ENCODE data around the gene CYP4F8. TPM values are rescaled to one million over a fixed set of nuclear protein-coding genes. Genes with fewer than 3 reads are reported as not detected.

Gene CYP4F8
- total and polyA plus RNA-seq, 5 experiments from 2014 or later: not detected

DNA sequence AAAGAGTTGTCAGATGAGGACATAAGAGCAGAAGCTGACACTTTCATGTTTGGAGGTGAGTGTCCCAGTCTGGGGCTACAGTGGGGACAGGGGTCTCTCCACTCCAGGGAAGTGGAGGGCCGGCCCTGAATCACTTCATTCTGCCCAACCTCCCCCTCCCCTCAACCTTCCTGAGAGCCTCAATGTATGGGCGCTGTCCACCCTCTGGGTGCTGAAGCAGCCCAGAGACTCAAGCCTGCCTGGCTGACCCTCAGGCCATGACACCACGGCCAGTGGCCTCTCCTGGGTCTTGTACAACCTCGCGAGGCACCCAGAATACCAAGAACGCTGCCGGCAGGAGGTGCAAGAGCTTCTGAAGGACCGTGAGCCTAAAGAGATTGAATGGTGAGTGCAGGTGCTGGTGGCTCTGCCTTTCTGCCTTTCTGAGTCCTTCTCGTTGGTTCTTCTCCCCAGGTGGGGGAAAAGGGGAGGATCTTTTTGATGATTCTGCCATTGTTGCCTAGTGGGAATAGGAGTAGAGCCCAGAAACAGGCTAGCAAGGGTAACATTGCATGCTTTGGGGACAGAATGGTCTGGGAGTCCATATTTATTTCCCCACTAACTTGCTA is 8.8 kb downstream of the CYP4F8 start:
- POLR2A ChIA-PET: no interaction called here
- Mint-ChIP-seq H3K4me3 (no peak overlapping the region), H3K27ac (no peak overlapping the region), H3K36me3 (no peaks in the 10 kb centered on the region), H3K9me3 (no peaks in the 10 kb centered on the region), H3K27me3 (peaks cover 20 to 65% (median 37%) of the 10 kb centered on the region in 5 donors), H3K4me1 (peaks cover 0 to 4% (median 0%) of the 10 kb centered on the region in 4 donors)
- DNase-seq (no peak), ATAC-seq (no peak)

DNA sequence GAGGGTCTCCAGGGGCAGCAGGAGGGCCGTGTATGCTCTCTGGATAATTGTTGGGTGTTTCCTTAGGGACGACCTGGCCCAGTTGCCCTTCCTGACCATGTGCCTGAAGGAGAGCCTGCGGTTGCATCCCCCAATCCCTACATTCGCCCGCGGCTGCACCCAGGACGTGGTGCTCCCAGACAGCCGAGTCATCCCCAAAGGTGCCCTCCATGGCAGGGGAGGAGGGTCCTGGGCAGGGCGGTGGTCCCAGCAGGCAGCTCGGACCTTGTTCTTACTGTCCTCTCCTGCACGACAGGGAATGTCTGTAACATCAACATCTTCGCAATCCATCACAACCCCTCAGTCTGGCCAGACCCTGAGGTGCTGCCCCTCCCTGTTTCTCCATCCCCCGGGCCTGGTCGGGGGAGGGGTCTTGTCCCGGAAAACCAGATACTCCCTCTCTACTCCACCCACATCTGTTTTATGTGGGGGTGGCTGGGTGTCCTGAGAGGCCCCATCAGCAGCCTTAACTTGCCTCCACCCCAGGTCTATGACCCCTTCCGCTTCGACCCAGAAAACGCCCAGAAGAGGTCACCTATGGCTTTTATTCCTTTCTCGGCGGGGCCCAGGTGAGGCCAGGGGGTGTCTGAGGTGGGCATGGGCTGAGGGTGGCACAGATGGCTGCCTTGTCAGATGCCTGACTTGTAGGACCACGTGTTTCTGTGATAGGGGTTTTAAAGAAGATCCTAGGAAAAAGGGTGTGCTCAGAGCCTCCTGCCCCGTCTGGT is 13.4 kb downstream of the CYP4F8 start:
- H3K27me3 Mint-ChIP-seq: peaks cover 5 to 30% (median 22%) of the 10 kb centered on the region in 5 donors
- H3K4me3 Mint-ChIP-seq: peak overlapping the region in 1 of 10 donors; percentile 48
- H3K4me1 Mint-ChIP-seq: peaks cover 0 to 5% (median 2%) of the 10 kb centered on the region in 4 donors
- POLR2A ChIA-PET: no interaction called here
- no peaks in the 10 kb centered on the region for H3K9me3 Mint-ChIP-seq
- ATAC-seq (no peak), DNase-seq (no peak)
- peak overlapping the region in 1 of 10 donors; percentile 69 for H3K27ac Mint-ChIP-seq
- H3K36me3 Mint-ChIP-seq: no peaks in the 10 kb centered on the region

DNA sequence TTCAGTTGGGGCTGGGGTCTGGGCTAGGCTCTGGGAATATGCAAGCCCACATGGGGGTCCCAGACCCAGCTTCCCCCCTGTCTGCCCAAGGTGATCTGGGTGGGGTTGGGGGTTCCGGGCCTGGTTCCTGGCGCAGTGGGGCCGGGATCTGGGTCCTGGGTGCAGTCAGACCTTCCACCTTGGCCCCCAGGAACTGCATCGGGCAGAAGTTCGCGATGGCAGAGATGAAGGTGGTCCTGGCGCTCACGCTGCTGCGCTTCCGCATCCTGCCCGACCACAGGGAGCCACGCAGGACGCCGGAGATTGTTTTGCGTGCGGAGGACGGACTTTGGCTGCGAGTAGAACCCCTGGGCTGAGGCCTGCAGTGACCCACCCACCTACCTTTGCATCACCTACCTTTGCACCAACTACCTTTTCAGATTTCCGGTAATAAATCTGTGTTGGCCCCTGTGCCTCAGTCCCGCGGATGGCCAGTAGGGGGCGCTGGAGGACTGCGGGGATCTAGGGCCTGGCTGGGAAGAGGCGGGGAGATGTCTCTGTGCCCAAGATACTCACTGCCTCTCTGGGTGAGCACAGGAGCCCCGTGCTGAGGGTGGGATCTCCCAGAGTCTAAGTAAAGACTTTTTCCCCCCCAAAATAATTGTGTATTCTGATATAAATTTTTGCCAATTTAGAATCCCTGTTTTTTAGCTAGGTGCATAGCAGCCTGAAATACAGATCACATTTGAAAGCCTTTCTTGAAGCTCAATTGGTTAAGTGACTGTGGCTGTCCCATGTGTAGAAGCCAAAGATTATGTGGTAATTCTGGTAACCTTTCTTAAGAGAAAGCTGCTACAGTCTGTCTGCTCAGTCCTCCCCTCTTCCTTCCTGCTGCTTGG is 14.2 kb downstream of the CYP4F8 start:
- Mint-ChIP-seq H3K27me3 (peaks cover 8 to 23% (median 15%) of the 10 kb centered on the region in 5 donors), H3K4me3 (peak overlapping the region in 1 of 10 donors; percentile 43), H3K36me3 (no peaks in the 10 kb centered on the region), H3K4me1 (peaks cover 0 to 9% (median 2%) of the 10 kb centered on the region in 4 donors), H3K27ac (no peak overlapping the region), H3K9me3 (no peaks in the 10 kb centered on the region)
- POLR2A ChIA-PET: interaction anchor here (0.6 kb wide), 1 partner anchor 185 kb away, joined by 3 read pairs; no protein-coding TSS in a partner anchor
- ATAC-seq: peak; percentile 99
- peak; percentile 74 to 93 (median 87) for DNase-seq

DNA sequence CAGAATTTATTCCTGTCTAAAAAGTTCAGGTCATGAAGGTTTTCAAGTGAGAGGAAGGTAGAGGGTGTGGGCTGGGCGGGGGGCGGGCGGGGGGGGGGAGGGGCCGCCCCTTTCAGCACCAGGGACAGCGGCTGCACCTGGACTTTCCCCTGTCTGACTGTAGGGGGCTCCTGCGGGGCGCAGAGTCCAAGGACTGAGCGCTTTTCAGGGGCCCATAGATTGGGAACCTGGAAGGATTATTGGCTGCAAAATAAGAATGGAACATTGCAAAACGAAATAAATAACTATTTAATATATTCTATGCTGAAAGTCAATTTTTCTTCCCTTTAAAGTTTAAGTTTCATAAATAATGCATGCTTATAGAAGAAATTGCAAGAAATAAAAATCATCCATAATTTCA is 16.8 kb downstream of the CYP4F8 start:
- ATAC-seq: peak in 1 of 2 donors; percentile 50
- no peak overlapping the region for H3K4me3 Mint-ChIP-seq
- POLR2A ChIA-PET: no interaction called here
- peaks cover 13 to 35% (median 20%) of the 10 kb centered on the region in 5 donors for H3K27me3 Mint-ChIP-seq
- no peaks in the 10 kb centered on the region for H3K36me3 Mint-ChIP-seq
- H3K27ac Mint-ChIP-seq: no peak overlapping the region
- DNase-seq: peak in 7 of 10 donors; percentile 9 to 38 (median 25)
- H3K9me3 Mint-ChIP-seq: no peaks in the 10 kb centered on the region
- H3K4me1 Mint-ChIP-seq: peaks cover 0 to 9% (median 2%) of the 10 kb centered on the region in 4 donors

DNA sequence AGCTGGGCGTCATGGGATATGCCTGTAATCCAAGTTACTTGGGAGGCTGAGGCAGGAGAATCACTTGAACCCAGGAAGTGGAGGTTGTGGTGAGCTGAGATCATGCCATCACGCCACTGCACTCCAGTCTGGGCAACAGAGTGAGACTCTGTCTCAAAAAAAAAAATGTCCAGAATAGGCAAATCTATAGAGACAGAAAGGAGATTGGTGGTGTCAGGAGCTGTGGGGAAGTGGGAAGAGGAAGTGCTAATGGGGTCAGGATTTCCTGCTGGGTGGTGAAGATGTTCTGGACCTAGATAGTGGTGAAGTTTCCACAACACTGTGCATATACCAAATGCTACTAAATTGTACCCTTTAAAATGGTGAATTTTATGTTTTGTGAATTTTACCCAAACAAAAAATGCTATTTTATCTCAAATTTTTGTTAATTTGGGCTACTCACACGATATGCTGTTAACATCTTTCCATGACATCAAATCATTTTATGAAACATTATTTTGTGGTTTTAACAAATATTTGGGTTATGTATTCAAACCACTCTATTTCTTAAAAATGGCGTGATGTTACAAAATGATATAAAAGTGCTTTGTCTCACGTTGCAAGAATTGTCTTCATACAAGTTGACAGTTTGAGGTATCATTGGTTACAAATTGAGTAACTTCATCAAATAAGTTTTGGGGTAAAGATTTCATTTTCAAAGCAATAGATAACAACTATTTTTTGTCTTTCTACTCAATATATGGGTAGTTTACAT is 18.2 kb downstream of the CYP4F8 start:
- Mint-ChIP-seq H3K27ac (no peak overlapping the region), H3K4me3 (no peak overlapping the region), H3K36me3 (no peaks in the 10 kb centered on the region), H3K9me3 (no peaks in the 10 kb centered on the region), H3K27me3 (peaks cover 16 to 40% (median 24%) of the 10 kb centered on the region in 5 donors), H3K4me1 (peaks cover 0 to 9% (median 2%) of the 10 kb centered on the region in 4 donors)
- POLR2A ChIA-PET: no interaction called here
- DNase-seq (no peak), ATAC-seq (no peak)

DNA sequence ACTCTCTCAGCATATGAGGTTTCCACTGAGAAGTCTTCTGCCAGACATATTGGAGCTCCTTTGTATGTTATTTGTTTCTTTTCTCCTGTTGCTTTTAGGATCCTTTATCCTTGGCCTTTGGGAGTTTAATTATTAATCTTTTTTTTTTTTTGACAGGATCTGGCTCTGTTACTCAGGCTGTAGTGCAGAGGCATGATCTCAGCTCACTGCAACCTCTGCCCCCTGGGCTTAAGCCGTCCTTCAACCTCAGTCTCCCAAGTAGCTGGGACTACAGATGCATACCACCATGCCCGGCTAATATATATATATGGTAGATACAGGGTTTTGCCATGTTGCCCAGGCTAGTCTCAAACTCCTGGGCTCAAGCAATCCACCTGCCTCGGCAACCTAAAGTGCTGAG is 19.1 kb downstream of the CYP4F8 start:
- DNase-seq: no peak
- Mint-ChIP-seq H3K4me1 (peaks cover 0 to 9% (median 1%) of the 10 kb centered on the region in 4 donors), H3K27me3 (peaks cover 16 to 35% (median 21%) of the 10 kb centered on the region in 5 donors)

DNA sequence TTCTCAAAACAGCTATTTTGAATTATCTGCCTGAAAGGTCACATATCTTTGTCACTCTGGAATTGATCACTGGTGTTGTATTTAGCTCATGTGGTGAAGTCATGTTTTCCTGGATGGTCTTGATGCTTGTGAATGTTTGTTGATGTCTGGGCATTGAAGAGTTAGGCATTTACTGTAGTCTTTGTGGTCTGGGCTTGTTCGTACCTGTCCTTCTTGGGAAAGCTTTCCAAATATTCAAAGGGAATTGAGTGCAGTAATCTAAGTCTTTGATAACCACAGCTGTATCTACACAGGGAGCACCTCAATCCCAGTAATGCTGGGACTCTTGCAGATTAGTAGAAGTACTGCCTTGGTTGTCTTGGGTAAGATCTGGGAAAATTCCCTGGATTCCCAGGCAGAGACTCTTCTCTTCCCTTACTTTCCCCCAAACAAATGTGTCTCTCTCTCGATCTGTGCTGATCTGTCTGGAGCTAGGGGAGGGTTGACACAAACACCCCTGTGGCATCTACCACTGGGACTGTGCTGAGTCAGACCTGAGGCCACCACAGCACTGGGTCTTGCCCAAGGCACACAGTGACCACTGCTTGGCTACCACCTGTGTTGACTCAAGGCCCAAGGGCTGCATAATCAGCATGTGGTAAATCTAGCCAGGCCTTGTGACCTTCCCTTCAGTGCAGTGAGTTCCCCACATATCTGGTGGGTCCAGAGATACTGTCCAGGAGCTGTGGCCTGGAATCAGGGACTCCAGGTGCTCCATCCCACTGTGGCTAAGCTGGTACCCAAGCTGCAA is 20.2 kb downstream of the CYP4F8 start:
- DNase-seq: no peak
- H3K27me3 Mint-ChIP-seq: peaks cover 16 to 35% (median 22%) of the 10 kb centered on the region in 5 donors

More for the DNA sequence above, 19.1 kb downstream of the CYP4F8 start:
- Mint-ChIP-seq H3K36me3 (no peaks in the 10 kb centered on the region), H3K27ac (no peak overlapping the region), H3K9me3 (no peaks in the 10 kb centered on the region), H3K4me3 (no peak overlapping the region)
- ATAC-seq: no peak
- POLR2A ChIA-PET: no interaction called here

DNA sequence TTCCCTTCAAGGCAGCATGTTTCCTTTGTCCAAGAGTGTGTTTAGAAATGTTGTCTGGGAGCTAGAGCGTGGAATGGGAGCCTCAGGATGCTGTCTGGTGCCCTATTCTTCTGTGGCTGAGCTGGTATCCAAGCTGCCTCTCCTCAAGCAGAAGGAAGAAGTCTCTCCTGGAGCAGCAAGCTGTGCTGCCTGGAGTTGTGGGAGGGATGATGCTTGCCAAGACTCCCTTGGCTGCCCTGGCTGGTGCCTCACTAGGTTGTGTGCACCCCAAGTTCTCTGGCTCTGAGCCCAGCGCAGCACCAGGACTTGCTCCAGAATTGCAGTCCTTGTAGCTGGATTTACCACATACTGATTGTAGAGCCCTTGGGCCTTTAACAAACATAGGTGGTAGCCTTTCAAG is 21.0 kb downstream of the CYP4F8 start:
- no peak for DNase-seq
- Mint-ChIP-seq H3K4me1 (peaks cover 0 to 9% (median 0%) of the 10 kb centered on the region in 4 donors), H3K36me3 (no peaks in the 10 kb centered on the region), H3K27me3 (peaks cover 12 to 35% (median 22%) of the 10 kb centered on the region in 5 donors), H3K27ac (no peak overlapping the region), H3K9me3 (no peaks in the 10 kb centered on the region), H3K4me3 (no peak overlapping the region)
- no peak for ATAC-seq
- POLR2A ChIA-PET: no interaction called here

More for the DNA sequence above, 20.2 kb downstream of the CYP4F8 start:
- POLR2A ChIA-PET: no interaction called here
- H3K4me1 Mint-ChIP-seq: peaks cover 0 to 9% (median 0%) of the 10 kb centered on the region in 4 donors
- no peak overlapping the region for H3K4me3 Mint-ChIP-seq
- no peaks in the 10 kb centered on the region for H3K36me3 Mint-ChIP-seq
- no peak overlapping the region for H3K27ac Mint-ChIP-seq
- ATAC-seq: no peak
- no peaks in the 10 kb centered on the region for H3K9me3 Mint-ChIP-seq

DNA sequence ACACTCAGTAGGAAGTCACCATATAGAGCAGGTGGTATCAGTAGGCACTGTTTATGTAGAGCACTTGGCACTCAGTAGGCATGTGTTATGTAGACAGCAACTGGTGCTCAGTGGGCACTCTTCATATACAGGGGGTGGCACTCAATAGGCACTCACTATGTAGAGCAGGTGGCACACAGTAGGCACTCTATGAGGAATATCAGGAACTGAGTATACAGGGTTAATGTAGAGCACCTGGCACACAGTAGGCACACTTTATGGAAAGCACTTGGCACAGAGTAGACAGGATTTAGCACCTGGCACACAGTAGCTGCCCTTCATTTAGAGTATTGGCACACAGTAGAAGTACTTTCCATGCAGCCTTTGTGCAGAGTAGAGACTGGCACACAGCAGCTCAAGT is 24.6 kb downstream of the CYP4F8 start:
- POLR2A ChIA-PET: no interaction called here
- H3K4me3 Mint-ChIP-seq: no peak overlapping the region
- peaks cover 0 to 5% (median 3%) of the 10 kb centered on the region in 4 donors for H3K4me1 Mint-ChIP-seq
- H3K36me3 Mint-ChIP-seq: no peaks in the 10 kb centered on the region
- ATAC-seq: no peak
- no peak for DNase-seq
- H3K9me3 Mint-ChIP-seq: no peaks in the 10 kb centered on the region
- H3K27me3 Mint-ChIP-seq: peaks cover 8 to 45% (median 26%) of the 10 kb centered on the region in 5 donors
- no peak overlapping the region for H3K27ac Mint-ChIP-seq

DNA sequence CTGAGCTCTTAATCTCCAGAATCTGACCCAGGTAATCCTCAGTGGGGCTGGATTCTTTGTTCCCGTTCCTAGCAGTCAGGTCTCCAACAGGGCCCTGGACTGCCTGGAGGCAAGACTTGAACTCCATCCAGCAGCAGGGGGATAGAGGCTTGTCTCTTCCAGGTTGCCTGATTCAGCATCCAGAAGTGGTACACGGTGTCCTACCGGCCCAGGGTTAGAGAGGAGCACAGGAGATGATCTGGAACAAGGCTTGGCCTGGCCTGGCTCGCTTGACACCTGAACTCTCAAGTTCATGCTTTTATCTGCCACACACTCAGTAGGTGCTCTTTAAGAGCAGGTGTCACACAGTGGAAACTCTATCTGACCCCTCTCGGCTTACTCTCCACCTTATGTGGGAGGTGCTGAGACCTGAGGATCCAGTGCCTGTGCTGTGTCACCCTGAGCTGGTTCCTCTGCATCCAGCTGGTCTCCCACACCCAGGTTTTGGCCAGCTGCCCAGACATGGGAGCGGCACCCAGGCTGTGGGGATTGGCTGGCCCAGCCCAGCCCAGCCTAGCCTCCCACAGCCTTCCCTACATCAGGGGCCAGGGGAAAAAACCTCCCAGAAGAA is 25.4 kb downstream of the CYP4F8 start, which contains the start of gene CYP4F3:
Gene CYP4F3, plus strand, starts transcription at position 604 of the 610 bp plus-strand sequence. CDS start 519 bp downstream, outside the sequence.
- Mint-ChIP-seq H3K9me3 (peaks cover 0 to 1% (median 0%) of the 10 kb centered on the region in 9 donors), H3K36me3 (no peaks in the 10 kb centered on the region), H3K4me1 (peaks cover 0 to 5% (median 3%) of the 10 kb centered on the region in 4 donors), H3K27ac (no peak within 1 kb of the TSS), H3K4me3 (no peak within 1 kb of the TSS), H3K27me3 (peaks cover 4 to 45% (median 19%) of the 10 kb centered on the region in 5 donors)
- ATAC-seq (no peak), DNase-seq (no peak)
- POLR2A ChIA-PET: no interaction called here
